IMR-90 (cell line): ENCODE results near the gene ITGB1. TPM values are rescaled to one million over a fixed set of nuclear protein-coding genes. Genes with fewer than 3 reads are reported as not detected.

Source experiments
- ATAC-seq: fragments of 200-7000 bp; cut with Tn5 transposase; 2 replicates; pipeline ENCODE4 v1.9.1; 2020; ENCODE audit warnings: low read depth, mild to moderate bottlenecking, moderate library complexity
- BruUV-seq: library from RNA; stranded (reverse); fragments of 400-500 nt; replicated peaks from 2 replicates; lab custom pipeline; 2021; lab: Mats Ljungman, UMichigan
- CTCF ChIA-PET: fragments of 300-600 bp; formaldehyde crosslinking; extraction: SDS; loops from one replicate; lab custom pipeline; 2021; ENCODE audit warnings: antibody characterized with exemption; lab: Yijun Ruan, JAX
- POLR2A ChIA-PET: fragments of 300-600 bp; sonication (Branson Sonifier 250); formaldehyde crosslinking; loops from one replicate; lab custom pipeline; 2022; ENCODE audit warnings: antibody characterized with exemption; ENCODE audit not compliant: unreplicated experiment; lab: Charles Lee
- DNase-seq: peaks from one replicate; pipeline ENCODE4 v3.0.0; 2013
- H2AFZ ChIP-seq: replicated peaks from 2 replicates; pipeline ENCODE3; 2013; ENCODE audit warnings: low read length, mild to moderate bottlenecking; ENCODE audit not compliant: poor library complexity
- H2AK5ac ChIP-seq: 2 replicates; pipeline ENCODE4 v1.6.1; 2013; ENCODE audit warnings: low read depth, low read length, inconsistent platforms
- H2AK9ac ChIP-seq: replicated peaks from 2 replicates; pipeline ENCODE3; 2013; ENCODE audit warnings: mild to moderate bottlenecking, low read depth, low read length, moderate library complexity; ENCODE audit not compliant: poor library complexity
- H2BK120ac ChIP-seq: 2 replicates; pipeline ENCODE4 v1.6.1; 2013; ENCODE audit warnings: low read depth, low read length, inconsistent platforms
- H2BK15ac ChIP-seq: 3 replicates; pipeline ENCODE4 v1.6.1; 2013; ENCODE audit warnings: low read depth, low read length, inconsistent platforms
- H2BK20ac ChIP-seq: 2 replicates; pipeline ENCODE4 v1.6.1; 2013; ENCODE audit warnings: low read depth, mild to moderate bottlenecking, inconsistent platforms, low read length, moderate library complexity
- H2BK5ac ChIP-seq: 2 replicates; pipeline ENCODE4 v1.6.1; 2013; ENCODE audit warnings: mild to moderate bottlenecking, low read depth, low read length, inconsistent platforms; ENCODE audit not compliant: poor library complexity, severe bottlenecking
- H3K14ac ChIP-seq: replicated peaks from 2 replicates; pipeline ENCODE4 v1.6.1; 2013; ENCODE audit warnings: low read depth, low read length, inconsistent platforms
- H3K18ac ChIP-seq: 2 replicates; pipeline ENCODE4 v1.6.1; 2013; ENCODE audit warnings: low read depth, low read length, control low read depth
- H3K23ac ChIP-seq: 2 replicates; pipeline ENCODE4 v1.6.1; 2013; ENCODE audit warnings: low read depth, low read length, inconsistent platforms
- H3K27ac ChIP-seq: 2 replicates; pipeline ENCODE4 v1.5.1; 2013; ENCODE audit warnings: mild to moderate bottlenecking, control low read depth, low read length; ENCODE audit not compliant: insufficient read depth
- H3K27me3 ChIP-seq: 2 replicates; pipeline ENCODE4 v1.6.1; 2013; ENCODE audit warnings: low read length; ENCODE audit not compliant: control insufficient read depth, insufficient read depth
- H3K36me3 ChIP-seq: 2 replicates; pipeline ENCODE4 v1.6.1; 2013; ENCODE audit warnings: low read length, mixed read lengths; ENCODE audit not compliant: control insufficient read depth, insufficient read depth
- H3K4ac ChIP-seq: 2 replicates; pipeline ENCODE4 v1.6.1; 2013; ENCODE audit warnings: low read depth, low read length, inconsistent platforms
- H3K4me1 ChIP-seq: 2 replicates; pipeline ENCODE4 v1.6.1; 2013; ENCODE audit warnings: low read length, mixed read lengths; ENCODE audit not compliant: control insufficient read depth, insufficient read depth
- H3K4me2 ChIP-seq: 2 replicates; pipeline ENCODE4 v1.6.1; 2013; ENCODE audit warnings: low read depth, mild to moderate bottlenecking, control low read depth, low read length, moderate library complexity
- H3K4me3 ChIP-seq: 2 replicates; pipeline ENCODE4 v1.5.1; 2013; ENCODE audit warnings: low read depth, mild to moderate bottlenecking, control low read depth, low read length, moderate library complexity; ENCODE audit not compliant: insufficient read depth
- H3K56ac ChIP-seq: 2 replicates; pipeline ENCODE4 v1.6.1; 2013; ENCODE audit warnings: low read length, inconsistent platforms; ENCODE audit not compliant: insufficient read depth; ENCODE audit errors: extremely low read depth
- H3K79me1 ChIP-seq, 2 experiments: 2 replicates each; pipeline ENCODE4 v1.6.1; 2013; ENCODE audit warnings: low read length in 2 of 2, inconsistent platforms in 1 of 2, low read depth in 1 of 2
- H3K9ac ChIP-seq: 2 replicates; pipeline ENCODE4 v1.6.1; 2013; ENCODE audit warnings: low read depth, low read length, control low read depth
- H3K9me1 ChIP-seq: 2 replicates; pipeline ENCODE4 v1.6.1; 2013; ENCODE audit warnings: low read length, inconsistent platforms; ENCODE audit not compliant: insufficient read depth
- H3K9me3 ChIP-seq: 2 replicates; pipeline ENCODE4 v1.6.1; 2013; ENCODE audit warnings: low read length; ENCODE audit not compliant: control insufficient read depth, insufficient read depth
- H4K20me1 ChIP-seq: 2 replicates; pipeline ENCODE4 v1.6.1; 2013; ENCODE audit warnings: low read length, inconsistent platforms; ENCODE audit not compliant: insufficient read depth
- H4K5ac ChIP-seq: 2 replicates; pipeline ENCODE4 v1.6.1; 2013; ENCODE audit warnings: mild to moderate bottlenecking, low read depth, low read length, control low read depth
- H4K8ac ChIP-seq, 2 experiments: 2 replicates each; pipeline ENCODE4 v1.6.1; 2013; ENCODE audit warnings: low read depth in 2 of 2, low read length in 2 of 2, control low read depth in 1 of 2, inconsistent platforms in 1 of 2
- H4K91ac ChIP-seq: 2 replicates; pipeline ENCODE4 v1.6.1; 2013; ENCODE audit warnings: low read depth, low read length, inconsistent platforms; ENCODE audit not compliant: insufficient read depth
- CEBPB ChIP-seq: IDR thresholded peaks from 2 replicates; pipeline ENCODE4 v1.6.1; 2012; ENCODE audit warnings: low read depth, low read length, improper control_type of control experiment
- MAFK ChIP-seq: IDR thresholded peaks from 2 replicates; pipeline ENCODE4 v1.6.1; 2012; ENCODE audit warnings: low read depth, low read length, improper control_type of control experiment
- USF2 ChIP-seq: fragments of 150-350 bp; IDR thresholded peaks from 2 replicates; pipeline ENCODE4 v1.6.1; 2017; ENCODE audit warnings: mild to moderate bottlenecking, antibody characterized with exemption, low read length, low read depth
- WGBS, 2 experiments: methylation state at CpG; one replicate each; pipeline versions ENCODE4 v1.1.5 to v1.1.7; 2013; ENCODE audit warnings: missing lambda C conversion rate in 2 of 2; ENCODE audit not compliant: insufficient read length in 1 of 2; ENCODE audit errors: extremely low coverage in 2 of 2; 5-methylcytosine and 5-hydroxymethylcytosine counted together
- dilution Hi-C: fragments of 300-500 bp; cut with HindIII; formaldehyde crosslinking; loops from one replicate; pipeline ENCODE4 v1.14.3; 2018; ENCODE audit warnings: low sequenced_read_pairs; ENCODE audit not compliant: unreplicated experiment
- in situ Hi-C: fragments of 300-500 bp; cut with MboI; formaldehyde crosslinking; loops from 3 replicates; pipeline ENCODE4 v1.14.3; 2019; ENCODE audit warnings: low sequenced_read_pairs, inconsistent platforms, mixed read lengths
- intact Hi-C: fragments of 100-400 bp; cut with micrococcal nuclease; formaldehyde crosslinking; loops from 2 replicates; pipeline ENCODE4 v1.10.0; 2022
- polyA plus RNA-seq, 3 experiments: library from polyadenylated mRNA; depleted of rRNA; stranded (reverse); fragments of >200 nt; gene quantifications; 2 replicates each; pipeline ENCODE4 v1.2.3, GENCODE V29; 2012; ENCODE audit warnings: low replicate concordance in 1 of 3
- total RNA-seq: library from RNA; depleted of rRNA; stranded (reverse); fragments of >200 nt; gene quantifications from 2 replicates; pipeline ENCODE4 v1.2.3, GENCODE V29; 2012

The ITGB1 gene
- total and polyA plus RNA-seq, 2 of the 4 experiments (the other 2 are of a cell fraction), result 1,331 to 2,066 TPM

GRCh38 chr10:32940321-32941301 lies 17.4 kb downstream of the ITGB1 start:
- no peak overlapping the region for H2AK9ac ChIP-seq
- BruUV-seq, result no TSS peak
- H2AFZ ChIP-seq, result no peak overlapping the region
- H3K27me3 ChIP-seq, result no peaks in the 10 kb centered on the region
- no peak overlapping the region; the same call in 1 of the 2 replicates for H2BK120ac ChIP-seq
- ChIA-PET CTCF (no interaction called here), POLR2A (interaction anchor here (0.5 kb wide), 1 partner anchor 41 kb away, joined by 3 read pairs; no protein-coding TSS in a partner anchor)
- H3K9me3 ChIP-seq, result no peaks in the 10 kb centered on the region
- peak overlapping the region; percentile 69 for H2BK5ac ChIP-seq
- H4K5ac ChIP-seq, result 0 out of 2 replicates have a peak overlapping the region, but pooled peaks have one; percentile 25
- H3K4ac ChIP-seq, result peak overlapping the region; percentile 79
- peaks cover 8% of the 10 kb centered on the region; the same call in 1 of the 2 replicates for H3K36me3 ChIP-seq
- no peak overlapping the region for H2BK20ac ChIP-seq
- H4K20me1 ChIP-seq, result peaks cover 96% of the 10 kb centered on the region
- H3K27ac ChIP-seq, result peak overlapping the region; percentile 41; the same call in 1 of the 2 replicates
- peak overlapping the region; percentile 55; the same call in 1 of the 2 replicates for H3K4me2 ChIP-seq
- ATAC-seq (no peak), DNase-seq (no peak)
- peak overlapping the region; percentile 3; the same call in 1 of the 2 replicates for H2AK5ac ChIP-seq
- H3K9me1 ChIP-seq, result peaks cover 38% of the 10 kb centered on the region
- peaks cover 0 to 43% of the 10 kb centered on the region in 2 experiments; a peak in 2 of 4 replicates for H3K79me1 ChIP-seq
- no peak overlapping the region for H3K56ac ChIP-seq
- peak overlapping the region in 1 of 2 experiments; percentile 23; a peak in 2 of 4 replicates for H4K8ac ChIP-seq
- H2BK15ac ChIP-seq, result peak overlapping the region; percentile 23; the same call in 1 of the 3 replicates
- H3K4me1 ChIP-seq, result peaks cover 38% of the 10 kb centered on the region
- peak overlapping the region; percentile 81 for H3K14ac ChIP-seq
- in situ Hi-C loops, result no loop called here
- H3K18ac ChIP-seq, result peak overlapping the region; percentile 69; the same call in 1 of the 2 replicates
- H4K91ac ChIP-seq, result no peak overlapping the region
- TF ChIP-seq CEBPB, result no peak
- 0 out of 2 replicates have a peak, but pooled peaks have one; percentile 3 for TF ChIP-seq USF2
- TF ChIP-seq MAFK, result no peak
- 97% methylated on average over 5 of the region's 10 CpGs; no CpG with 5 or more reads in 1 of the 2 experiments for WGBS, 2 experiments
- peak overlapping the region; percentile 44 for H3K23ac ChIP-seq
- no peak overlapping the region for H3K9ac ChIP-seq
- dilution Hi-C loops, result no loop called here
- no peak overlapping the region for H3K4me3 ChIP-seq
- intact Hi-C loops, result no loop called here
